Measurements from ENCODE around the gene SEPTIN5.

DNA sequence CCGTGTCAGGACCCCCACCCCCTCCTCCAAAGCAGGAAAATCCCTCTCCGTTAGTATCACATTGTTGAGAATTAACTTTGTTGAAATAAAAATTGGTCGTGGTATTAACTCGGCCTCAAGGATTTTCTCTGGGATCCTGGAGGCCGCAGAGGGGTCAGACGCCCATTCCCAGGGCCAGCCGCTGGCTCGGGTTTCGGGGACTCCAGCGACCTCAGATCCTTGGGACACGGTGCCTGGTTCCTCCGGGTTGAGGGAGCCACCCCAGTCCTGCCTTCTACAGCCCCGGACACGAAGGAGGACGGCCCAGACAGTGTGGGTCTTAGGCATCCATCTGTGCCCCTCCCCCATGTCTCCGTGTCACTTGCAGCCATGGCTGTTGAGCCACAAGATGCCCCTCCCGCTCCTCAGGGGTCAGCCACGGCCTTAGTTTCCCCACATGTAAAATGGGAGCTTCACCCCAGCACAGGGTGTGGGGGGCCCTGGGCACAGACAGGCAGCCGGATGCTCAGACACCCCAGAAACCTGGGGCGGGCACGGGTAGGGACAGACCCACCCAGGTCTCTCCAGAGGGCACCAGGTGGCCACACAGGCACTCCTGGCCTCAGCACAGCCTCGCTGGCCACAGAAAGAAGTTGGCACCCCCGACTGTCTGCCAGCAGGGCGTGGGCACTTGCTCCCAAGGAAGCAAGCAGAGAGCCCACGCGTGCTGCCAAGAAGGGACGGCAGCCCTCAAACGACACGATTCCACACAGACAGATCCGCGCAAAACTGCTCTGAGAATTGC, 24.6 kb downstream of the SEPTIN5 start:
- TF ChIP-seq, protein P1, sequence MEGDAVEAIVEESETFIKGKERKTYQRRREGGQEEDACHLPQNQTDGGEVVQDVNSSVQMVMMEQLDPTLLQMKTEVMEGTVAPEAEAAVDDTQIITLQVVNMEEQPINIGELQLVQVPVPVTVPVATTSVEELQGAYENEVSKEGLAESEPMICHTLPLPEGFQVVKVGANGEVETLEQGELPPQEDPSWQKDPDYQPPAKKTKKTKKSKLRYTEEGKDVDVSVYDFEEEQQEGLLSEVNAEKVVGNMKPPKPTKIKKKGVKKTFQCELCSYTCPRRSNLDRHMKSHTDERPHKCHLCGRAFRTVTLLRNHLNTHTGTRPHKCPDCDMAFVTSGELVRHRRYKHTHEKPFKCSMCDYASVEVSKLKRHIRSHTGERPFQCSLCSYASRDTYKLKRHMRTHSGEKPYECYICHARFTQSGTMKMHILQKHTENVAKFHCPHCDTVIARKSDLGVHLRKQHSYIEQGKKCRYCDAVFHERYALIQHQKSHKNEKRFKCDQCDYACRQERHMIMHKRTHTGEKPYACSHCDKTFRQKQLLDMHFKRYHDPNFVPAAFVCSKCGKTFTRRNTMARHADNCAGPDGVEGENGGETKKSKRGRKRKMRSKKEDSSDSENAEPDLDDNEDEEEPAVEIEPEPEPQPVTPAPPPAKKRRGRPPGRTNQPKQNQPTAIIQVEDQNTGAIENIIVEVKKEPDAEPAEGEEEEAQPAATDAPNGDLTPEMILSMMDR (IDR thresholded peaks at IDR 0.05): no peak
- no peak for TF ChIP-seq POLR2A (IDR thresholded peaks at IDR 0.05)
- no peak for TF ChIP-seq EP300 (IDR thresholded peaks at IDR 0.05)

All from sigmoid colon (tissue), 4 donors.